ENCODE data around the gene TBX19. TPM values are rescaled to one million over a fixed set of nuclear protein-coding genes. Genes with fewer than 3 reads are reported as not detected.

TBX19 gene
- total RNA-seq, 6 experiments from 2014 or later, result 0.43 to 0.68 (median 0.56) TPM

DNA sequence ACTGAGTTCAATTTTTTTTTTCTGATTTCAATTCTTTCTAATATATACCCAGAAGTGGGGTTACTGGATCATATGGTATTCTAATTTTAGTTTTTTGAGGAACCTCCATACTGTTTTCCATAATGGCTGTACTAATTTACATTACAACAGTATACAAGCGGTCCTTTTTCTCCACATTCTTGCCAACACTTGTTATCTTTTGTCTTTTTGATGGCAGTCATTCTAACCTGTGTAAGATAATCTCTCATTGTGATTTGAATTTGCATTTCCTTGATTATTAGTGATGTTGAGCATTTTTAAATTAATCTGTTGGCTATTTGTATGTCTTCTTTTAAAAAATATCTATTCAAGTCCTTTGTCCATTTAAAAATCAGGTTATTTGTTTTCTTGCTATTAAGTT is 21.1 kb upstream of the TBX19 start:
- WGBS (ENCODE audit: insufficient coverage, low coverage, low lambda C conversion rate, missing lambda C conversion rate), result 80% methylated on average over 1 of the region's 1 CpG
- intact Hi-C loops (cut with DNase I), result no loop called here
- no peak for DNase-seq

DNA sequence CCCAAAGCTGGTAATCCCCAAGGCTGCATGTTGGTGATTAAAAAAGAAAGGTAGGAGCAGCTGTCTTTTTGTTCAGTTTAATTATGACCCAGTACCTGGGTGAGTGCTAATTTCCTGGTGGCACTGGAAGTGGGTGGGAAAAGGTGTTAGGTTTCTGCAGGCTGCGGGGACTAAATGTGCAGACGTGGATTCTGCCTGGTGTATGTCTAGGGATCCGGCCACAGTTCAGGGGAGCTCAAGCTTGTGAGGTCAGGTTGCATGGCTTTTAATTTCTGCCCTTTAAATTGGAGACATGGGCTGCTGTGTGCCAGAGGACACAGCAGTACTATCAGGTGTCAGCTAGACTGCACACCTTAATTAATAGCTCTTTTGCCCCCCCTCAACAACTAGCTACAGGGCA is 20.3 kb upstream of the TBX19 start:
- intact Hi-C loops (cut with DNase I), result no loop called here
- H3K4me3 ChIP-seq, result no peak overlapping the region
- DNase-seq, result no peak
- H3K4me1 ChIP-seq, result no peaks in the 10 kb centered on the region
- no peak for TF ChIP-seq POLR2A (IDR thresholded peaks at IDR 0.05)
- 83% methylated on average over 1 of the region's 3 CpGs for WGBS (ENCODE audit: insufficient coverage, low coverage, low lambda C conversion rate, missing lambda C conversion rate)
- no peaks in the 10 kb centered on the region for H3K27me3 ChIP-seq
- no peaks in the 10 kb centered on the region for H3K36me3 ChIP-seq
- no peak overlapping the region for H3K27ac ChIP-seq
- H3K9me3 ChIP-seq, result peaks cover 0 to 3% (median 0%) of the 10 kb centered on the region in 4 donors
- no peak for ATAC-seq

More for the DNA sequence above, 21.1 kb upstream of the TBX19 start:
- Histone ChIP-seq H3K9me3 (peaks cover 0 to 3% (median 0%) of the 10 kb centered on the region in 4 donors), H3K4me3 (no peak overlapping the region), H3K27me3 (no peaks in the 10 kb centered on the region), H3K27ac (no peak overlapping the region), H3K36me3 (no peaks in the 10 kb centered on the region), H3K4me1 (no peaks in the 10 kb centered on the region)
- ATAC-seq, result no peak
- TF ChIP-seq, protein P1, sequence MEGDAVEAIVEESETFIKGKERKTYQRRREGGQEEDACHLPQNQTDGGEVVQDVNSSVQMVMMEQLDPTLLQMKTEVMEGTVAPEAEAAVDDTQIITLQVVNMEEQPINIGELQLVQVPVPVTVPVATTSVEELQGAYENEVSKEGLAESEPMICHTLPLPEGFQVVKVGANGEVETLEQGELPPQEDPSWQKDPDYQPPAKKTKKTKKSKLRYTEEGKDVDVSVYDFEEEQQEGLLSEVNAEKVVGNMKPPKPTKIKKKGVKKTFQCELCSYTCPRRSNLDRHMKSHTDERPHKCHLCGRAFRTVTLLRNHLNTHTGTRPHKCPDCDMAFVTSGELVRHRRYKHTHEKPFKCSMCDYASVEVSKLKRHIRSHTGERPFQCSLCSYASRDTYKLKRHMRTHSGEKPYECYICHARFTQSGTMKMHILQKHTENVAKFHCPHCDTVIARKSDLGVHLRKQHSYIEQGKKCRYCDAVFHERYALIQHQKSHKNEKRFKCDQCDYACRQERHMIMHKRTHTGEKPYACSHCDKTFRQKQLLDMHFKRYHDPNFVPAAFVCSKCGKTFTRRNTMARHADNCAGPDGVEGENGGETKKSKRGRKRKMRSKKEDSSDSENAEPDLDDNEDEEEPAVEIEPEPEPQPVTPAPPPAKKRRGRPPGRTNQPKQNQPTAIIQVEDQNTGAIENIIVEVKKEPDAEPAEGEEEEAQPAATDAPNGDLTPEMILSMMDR (IDR thresholded peaks at IDR 0.05), result no peak
- no peak for TF ChIP-seq POLR2A (IDR thresholded peaks at IDR 0.05)

DNA sequence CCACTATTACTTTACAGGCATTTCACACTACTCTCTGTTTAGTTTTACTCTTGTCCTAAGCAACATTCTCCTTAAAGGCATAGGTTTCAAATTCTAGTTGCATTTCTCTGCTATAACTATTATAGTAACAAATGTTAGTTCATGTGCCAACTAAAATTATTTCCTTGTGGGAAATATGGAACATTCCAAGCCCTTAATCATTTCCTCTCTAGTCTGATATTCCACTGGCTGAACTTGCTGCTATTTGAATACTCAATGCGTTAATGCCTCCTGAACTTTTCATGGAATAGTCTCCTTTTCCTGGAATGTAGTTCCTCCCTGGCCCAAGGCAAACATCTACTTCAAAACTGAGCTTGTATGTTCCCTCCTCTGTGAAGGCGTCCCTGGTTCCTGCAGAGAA is 19.3 kb upstream of the TBX19 start:
- TF ChIP-seq, protein P1 (IDR thresholded peaks at IDR 0.05), result no peak
- TF ChIP-seq POLR2A (IDR thresholded peaks at IDR 0.05), result no peak
- H3K9me3 ChIP-seq, result no peaks in the 10 kb centered on the region
- H3K4me1 ChIP-seq, result peaks cover 0 to 2% (median 0%) of the 10 kb centered on the region in 4 donors
- no peak for DNase-seq
- H3K27ac ChIP-seq, result no peak overlapping the region
- H3K27me3 ChIP-seq, result no peaks in the 10 kb centered on the region
- peak; percentile 30 to 70 (median 46) for ATAC-seq
- no peak overlapping the region for H3K4me3 ChIP-seq
- 45% methylated on average over 1 of the region's 2 CpGs for WGBS (ENCODE audit: insufficient coverage, low coverage, low lambda C conversion rate, missing lambda C conversion rate)
- H3K36me3 ChIP-seq, result no peaks in the 10 kb centered on the region
- intact Hi-C loops (cut with DNase I), result no loop called here

DNA sequence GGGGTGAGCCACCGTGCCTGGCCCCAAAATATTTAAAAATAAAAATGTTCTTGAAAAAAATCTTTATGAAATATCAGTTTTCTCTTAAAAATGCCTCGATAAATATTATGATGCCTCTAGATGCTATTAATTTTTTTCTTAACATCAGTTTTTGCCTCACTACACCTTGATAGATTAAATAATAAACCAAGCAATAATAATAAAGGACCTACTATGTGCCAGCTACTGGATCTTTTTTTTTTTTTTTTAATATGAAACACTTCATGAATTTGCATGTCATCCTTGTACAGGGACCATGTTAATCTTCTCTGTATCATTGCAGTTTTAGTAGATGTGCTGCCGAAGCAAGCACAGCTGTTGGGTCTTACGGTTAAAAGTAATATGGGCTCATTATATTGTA is 17.5 kb upstream of the TBX19 start:
- Histone ChIP-seq H3K4me3 (no peak overlapping the region), H3K36me3 (no peaks in the 10 kb centered on the region), H3K9me3 (no peaks in the 10 kb centered on the region), H3K27ac (no peak overlapping the region), H3K27me3 (no peaks in the 10 kb centered on the region), H3K4me1 (peaks cover 0 to 9% (median 3%) of the 10 kb centered on the region in 4 donors)
- intact Hi-C loops (cut with DNase I), result no loop called here
- TF ChIP-seq, protein P1 (IDR thresholded peaks at IDR 0.05), result no peak
- TF ChIP-seq POLR2A (IDR thresholded peaks at IDR 0.05), result no peak
- DNase-seq (no peak), ATAC-seq (no peak)
- 89% methylated on average over 4 of the region's 4 CpGs for WGBS (ENCODE audit: insufficient coverage, low coverage, low lambda C conversion rate, missing lambda C conversion rate)

DNA sequence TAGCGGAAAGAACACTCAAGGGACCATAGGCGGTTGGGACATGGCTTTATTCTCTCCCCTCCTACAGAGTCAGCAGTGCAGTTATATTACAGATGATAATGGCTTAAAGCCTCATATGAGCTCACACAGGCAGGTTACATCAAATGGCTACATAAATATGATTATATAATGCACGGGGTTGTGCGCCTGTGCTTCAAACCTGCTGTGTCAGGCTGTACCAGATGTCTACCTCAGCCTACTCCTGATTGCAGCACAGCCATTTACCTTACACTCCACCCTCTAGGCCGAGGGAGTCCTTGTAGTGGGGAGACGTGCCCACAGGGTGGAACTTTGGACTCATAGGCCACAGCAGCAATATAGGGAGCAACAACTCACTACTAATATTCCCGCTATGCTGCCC is 16.4 kb upstream of the TBX19 start:
- peaks cover 0 to 9% (median 3%) of the 10 kb centered on the region in 4 donors for H3K4me1 ChIP-seq
- no peak for ATAC-seq
- intact Hi-C loops (cut with DNase I), result no loop called here

More for the DNA sequence above, 16.4 kb upstream of the TBX19 start:
- Histone ChIP-seq H3K27me3 (no peaks in the 10 kb centered on the region), H3K27ac (no peak overlapping the region), H3K4me3 (no peak overlapping the region), H3K9me3 (no peaks in the 10 kb centered on the region), H3K36me3 (no peaks in the 10 kb centered on the region)
- TF ChIP-seq POLR2A (IDR thresholded peaks at IDR 0.05), result no peak
- TF ChIP-seq, protein P1 (IDR thresholded peaks at IDR 0.05), result no peak
- DNase-seq, result no peak
- WGBS (ENCODE audit: insufficient coverage, low coverage, low lambda C conversion rate, missing lambda C conversion rate), result 85% methylated on average over 4 of the region's 7 CpGs

Data from right lobe of liver (tissue), 6 donors.